COLO668 (cell line): Measurements from ENCODE around the gene CDH4.
"Not testable (repeated sequence)": the region's sequence is repeated elsewhere in the genome, so short reads cannot be mapped to it uniquely, and the experiment has no call there.

ENCODE experiments used
- DNase-seq: peaks from one replicate; lab custom pipeline; 2025; ENCODE audit not compliant: unreplicated experiment; lab: John Stamatoyannopoulos, UW

CDH4 gene

GRCh38 chr20:61956396-61957342, 704.6 kb downstream of the CDH4 start:
- DNase-seq = no peak

GRCh38 chr20:61957961-61958715, 706.1 kb downstream of the CDH4 start:
- no peak for DNase-seq

- no peak for DNase-seq
These were observed 707.0 kb downstream of the CDH4 start for GRCh38 chr20:61958773-61959700.

DNA sequence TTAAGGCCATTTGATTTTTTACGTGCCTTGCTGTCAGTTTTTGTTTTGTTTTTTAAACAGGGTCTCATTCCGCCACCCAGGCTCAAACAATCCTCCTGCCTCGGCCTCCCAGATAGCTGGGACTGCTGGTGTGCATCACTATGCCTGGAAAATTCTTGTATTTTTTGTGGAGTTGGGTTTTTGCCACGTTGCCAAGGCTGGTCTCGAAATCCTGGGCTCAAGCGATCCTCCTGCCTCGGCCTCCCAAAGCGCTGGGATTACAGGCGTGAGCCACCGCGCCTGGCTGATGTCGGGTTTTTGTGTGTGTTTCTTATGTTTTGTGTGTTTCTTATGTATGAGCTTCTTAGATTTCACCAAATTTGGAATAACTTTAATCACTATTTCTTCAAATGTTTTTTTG, 708.8 kb downstream of the CDH4 start:
- no peak for DNase-seq

GRCh38 chr20:61963149-61963548, 711.1 kb downstream of the CDH4 start:
- no peak for DNase-seq

DNA sequence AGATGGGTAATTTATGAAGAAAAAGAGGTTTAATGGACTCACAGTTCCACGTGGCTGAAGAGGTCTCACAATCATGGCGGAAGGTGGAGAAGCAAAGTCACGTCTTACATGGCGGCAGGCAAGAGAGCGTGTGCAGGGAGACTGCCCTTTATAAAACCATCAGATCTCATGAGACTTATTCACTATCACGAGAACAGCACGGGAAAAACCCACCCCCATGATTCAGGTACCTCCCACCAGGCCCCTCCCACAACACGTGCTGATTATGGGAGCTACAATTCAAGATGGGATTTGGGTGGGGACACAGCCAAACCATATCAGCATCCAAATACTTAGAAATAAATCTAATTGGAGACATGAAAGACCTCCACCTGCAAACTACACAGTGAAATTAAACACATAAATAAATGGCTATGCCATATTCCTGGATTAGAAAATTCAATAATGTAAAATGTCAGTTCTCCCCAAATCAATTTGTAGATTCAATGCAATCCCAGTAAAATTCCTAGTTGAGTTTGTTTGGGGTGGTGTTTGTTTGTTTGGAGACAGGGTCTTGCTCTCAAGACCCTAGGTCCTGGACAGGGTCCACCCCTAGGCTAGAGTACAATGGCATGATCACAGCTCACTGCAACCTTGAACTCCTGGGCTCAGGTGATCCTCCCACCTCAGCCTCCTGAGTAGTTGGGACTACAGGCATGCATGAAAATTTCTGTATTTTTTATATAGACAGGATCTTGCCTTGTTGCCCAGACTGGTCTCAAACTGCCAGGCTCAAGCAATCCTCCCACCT, 712.0 kb downstream of the CDH4 start:
- DNase-seq = no peak

GRCh38 chr20:61964675-61965605, 712.9 kb downstream of the CDH4 start:
- no peak for DNase-seq

GRCh38 chr20:61965606-61966491, 713.8 kb downstream of the CDH4 start:
- peak; percentile 24 for DNase-seq

DNA sequence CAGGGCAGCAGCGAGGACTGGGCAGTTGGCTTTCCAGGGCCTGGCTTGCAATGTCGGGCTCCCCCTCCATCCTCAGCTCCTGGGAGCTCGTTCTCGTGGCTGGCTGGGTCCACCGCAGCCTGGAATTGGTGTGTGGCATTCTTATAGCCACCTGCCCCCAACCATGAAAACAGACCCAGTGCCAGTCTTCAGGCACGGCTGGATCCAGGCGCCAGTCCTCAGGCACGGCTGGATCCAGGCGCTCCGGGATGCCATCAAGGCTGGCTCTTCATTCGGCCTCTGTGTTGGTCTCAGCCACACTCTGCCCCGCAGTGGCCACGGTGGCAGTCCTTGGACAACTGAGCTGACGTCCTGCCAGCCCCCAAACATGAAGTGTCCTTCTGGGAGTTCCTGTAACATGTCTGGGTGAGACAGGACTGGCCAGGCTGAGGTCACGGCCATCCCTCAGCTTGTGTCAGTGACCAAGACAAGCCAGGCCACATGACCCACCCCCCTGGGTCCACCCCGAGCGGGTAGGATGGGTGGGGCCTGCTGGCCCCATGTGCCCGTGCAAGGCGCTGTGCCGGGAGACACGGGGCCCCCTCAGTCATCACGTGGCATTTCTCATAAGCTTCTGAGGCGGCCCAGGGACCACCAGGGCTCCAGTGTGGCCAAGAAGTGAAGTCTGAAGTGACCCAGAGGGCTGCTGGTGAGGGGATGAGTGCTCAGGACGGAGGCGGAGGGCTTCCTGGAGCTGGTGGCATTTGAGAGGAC, 714.6 kb downstream of the CDH4 start:
- DNase-seq = no peak

- DNase-seq = no peak
These were observed 715.2 kb downstream of the CDH4 start for GRCh38 chr20:61967300-61967699.

GRCh38 chr20:61968036-61968810, 716.2 kb downstream of the CDH4 start:
- DNase-seq = no peak

- DNase-seq = no peak
These were observed 716.9 kb downstream of the CDH4 start for GRCh38 chr20:61968932-61969331.

DNA sequence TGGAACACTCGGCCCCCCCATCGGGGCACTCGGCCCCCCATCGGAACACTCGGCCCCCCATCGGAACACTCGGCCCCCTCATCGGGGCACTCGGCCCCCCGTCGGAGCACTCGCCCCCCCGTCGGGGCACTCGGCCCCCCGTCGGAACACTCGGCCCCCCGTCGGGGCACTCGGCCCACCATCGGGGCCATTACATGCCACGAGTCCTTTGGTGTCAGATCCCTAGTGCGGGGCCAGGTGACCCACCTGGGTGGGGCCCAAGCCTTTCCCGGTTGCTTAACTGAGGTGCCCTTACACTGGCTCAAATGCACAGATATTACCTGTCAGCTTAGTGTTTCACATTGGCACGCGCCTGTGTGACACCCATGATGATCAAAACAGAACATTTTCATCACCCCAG, 717.7 kb downstream of the CDH4 start:
- no peak for DNase-seq

GRCh38 chr20:61970357-61970756, 718.3 kb downstream of the CDH4 start:
- DNase-seq = no peak

DNA sequence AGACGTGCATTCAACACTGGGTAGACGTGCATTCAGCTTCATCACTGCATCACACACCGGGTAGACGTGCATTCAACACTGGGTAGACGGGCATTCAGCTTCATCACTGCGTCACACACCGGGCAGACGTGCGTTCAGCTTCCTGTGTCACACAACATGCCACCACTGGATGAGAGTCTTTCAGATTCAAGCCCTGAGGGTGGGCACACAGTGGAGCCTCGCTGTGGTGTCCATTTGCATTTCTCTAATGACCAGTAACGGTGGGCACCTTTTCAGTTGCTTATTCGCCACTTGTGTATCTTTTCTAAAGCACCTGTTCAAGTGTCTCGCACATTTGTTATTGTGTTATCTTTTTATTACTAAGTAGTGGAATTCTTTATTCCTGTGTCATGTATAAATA, 719.5 kb downstream of the CDH4 start:
- not testable (repeated sequence) for DNase-seq

DNA sequence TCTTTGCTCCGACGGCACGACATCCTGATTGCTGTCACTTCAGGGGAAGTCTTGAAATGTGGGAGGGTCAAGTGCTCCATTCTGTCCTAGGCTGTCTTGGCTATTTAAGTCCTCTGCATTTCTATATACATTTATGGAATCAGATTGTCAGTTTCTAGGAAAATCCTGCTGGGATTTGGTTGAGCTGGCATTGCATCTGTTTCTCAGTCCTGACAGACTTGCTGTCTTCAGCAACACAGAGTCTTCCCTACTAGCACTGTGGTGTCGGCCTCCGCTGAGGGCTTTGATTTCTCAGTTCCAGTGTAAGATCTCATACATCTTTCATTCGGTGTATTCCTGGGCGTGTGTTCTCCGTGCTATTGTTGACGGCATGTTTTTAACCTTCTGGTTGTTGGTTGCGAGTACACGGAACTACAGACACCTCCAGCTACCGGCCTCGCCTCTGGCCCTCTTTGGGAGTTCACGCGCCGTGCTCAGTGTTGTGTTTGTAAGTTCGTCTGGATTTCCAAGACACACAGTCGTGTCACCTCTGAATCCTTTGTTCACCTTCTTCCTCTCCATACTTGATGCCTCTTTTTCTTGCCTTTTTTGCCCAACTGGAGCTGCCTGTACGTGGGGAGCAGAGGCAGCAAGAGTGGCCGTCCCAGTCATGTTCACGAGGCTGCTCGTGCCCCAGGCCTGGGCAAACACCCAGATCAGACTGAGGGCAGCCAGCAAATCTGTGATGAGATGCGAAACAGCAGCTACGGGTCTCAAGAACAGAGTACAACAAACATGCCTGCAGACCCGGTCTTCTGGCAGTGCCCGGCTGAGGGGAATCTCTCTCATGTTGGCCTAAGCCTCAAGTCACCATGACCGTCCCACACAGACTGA, 720.8 kb downstream of the CDH4 start:
- DNase-seq = no peak
